Measurements from ENCODE around the gene KDM3A.

The KDM3A gene

DNA sequence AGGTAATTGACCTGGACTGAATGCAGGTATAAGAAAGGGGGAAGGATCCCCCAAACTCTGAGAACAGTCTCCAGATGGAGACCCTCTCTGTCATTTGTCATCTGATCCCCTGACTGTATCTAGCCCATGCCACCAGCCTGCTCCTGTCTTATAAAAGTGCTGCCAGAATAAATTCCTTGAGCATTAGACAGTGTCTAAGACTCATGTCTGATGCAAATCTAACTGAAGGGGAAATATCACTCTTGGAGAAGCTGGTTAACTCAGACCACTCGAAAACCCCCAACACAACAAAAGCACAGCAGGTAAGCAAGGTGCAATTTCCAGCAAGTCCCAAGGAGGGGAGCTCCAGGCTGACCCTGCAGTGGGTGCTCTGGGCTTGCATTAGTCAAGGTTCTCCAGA lies 40.9 kb upstream of the KDM3A start:
- no peak overlapping the region for H3K4me3 ChIP-seq (ENCODE audit: low read depth, low read length)
- TF ChIP-seq, protein P1, sequence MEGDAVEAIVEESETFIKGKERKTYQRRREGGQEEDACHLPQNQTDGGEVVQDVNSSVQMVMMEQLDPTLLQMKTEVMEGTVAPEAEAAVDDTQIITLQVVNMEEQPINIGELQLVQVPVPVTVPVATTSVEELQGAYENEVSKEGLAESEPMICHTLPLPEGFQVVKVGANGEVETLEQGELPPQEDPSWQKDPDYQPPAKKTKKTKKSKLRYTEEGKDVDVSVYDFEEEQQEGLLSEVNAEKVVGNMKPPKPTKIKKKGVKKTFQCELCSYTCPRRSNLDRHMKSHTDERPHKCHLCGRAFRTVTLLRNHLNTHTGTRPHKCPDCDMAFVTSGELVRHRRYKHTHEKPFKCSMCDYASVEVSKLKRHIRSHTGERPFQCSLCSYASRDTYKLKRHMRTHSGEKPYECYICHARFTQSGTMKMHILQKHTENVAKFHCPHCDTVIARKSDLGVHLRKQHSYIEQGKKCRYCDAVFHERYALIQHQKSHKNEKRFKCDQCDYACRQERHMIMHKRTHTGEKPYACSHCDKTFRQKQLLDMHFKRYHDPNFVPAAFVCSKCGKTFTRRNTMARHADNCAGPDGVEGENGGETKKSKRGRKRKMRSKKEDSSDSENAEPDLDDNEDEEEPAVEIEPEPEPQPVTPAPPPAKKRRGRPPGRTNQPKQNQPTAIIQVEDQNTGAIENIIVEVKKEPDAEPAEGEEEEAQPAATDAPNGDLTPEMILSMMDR (IDR thresholded peaks at IDR 0.05; ENCODE audit: low read depth, low read length) = no peak

- no peak overlapping the region for H3K4me3 ChIP-seq (ENCODE audit: low read depth, low read length)
- TF ChIP-seq, protein P1 (IDR thresholded peaks at IDR 0.05; ENCODE audit: low read depth, low read length) = no peak
Measured at GRCh38 chr2:86410581-86410980, 30.6 kb upstream of the KDM3A start.

GRCh38 chr2:86411396-86411795 lies 29.8 kb upstream of the KDM3A start:
- no peak overlapping the region for H3K4me3 ChIP-seq (ENCODE audit: low read depth, low read length)
- TF ChIP-seq, protein P1 (IDR thresholded peaks at IDR 0.05; ENCODE audit: low read depth, low read length) = no peak

DNA sequence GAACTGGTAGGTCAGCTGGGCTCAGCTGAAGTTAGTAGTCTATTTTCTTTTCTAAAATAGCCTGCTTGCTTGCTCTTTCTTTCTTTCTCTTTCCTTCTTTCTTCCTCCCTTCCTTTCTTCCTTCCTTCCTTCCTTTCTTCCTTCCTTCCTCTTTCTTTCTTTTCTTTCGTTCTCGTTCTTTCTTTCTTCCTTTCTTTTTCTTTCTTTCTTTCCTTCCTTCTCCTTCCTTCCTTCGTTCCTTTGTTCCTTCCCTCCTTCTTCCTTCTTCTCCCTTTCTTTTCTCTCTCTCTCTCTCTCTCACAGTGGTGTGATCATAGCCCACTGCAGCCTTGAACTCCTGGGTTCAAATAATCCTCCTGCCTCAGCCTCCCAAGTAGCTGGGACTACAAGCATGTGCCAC lies 29.2 kb upstream of the KDM3A start:
- no peak overlapping the region for H3K4me3 ChIP-seq (ENCODE audit: low read depth, low read length)
- TF ChIP-seq, protein P1 (IDR thresholded peaks at IDR 0.05; ENCODE audit: low read depth, low read length) = no peak

DNA sequence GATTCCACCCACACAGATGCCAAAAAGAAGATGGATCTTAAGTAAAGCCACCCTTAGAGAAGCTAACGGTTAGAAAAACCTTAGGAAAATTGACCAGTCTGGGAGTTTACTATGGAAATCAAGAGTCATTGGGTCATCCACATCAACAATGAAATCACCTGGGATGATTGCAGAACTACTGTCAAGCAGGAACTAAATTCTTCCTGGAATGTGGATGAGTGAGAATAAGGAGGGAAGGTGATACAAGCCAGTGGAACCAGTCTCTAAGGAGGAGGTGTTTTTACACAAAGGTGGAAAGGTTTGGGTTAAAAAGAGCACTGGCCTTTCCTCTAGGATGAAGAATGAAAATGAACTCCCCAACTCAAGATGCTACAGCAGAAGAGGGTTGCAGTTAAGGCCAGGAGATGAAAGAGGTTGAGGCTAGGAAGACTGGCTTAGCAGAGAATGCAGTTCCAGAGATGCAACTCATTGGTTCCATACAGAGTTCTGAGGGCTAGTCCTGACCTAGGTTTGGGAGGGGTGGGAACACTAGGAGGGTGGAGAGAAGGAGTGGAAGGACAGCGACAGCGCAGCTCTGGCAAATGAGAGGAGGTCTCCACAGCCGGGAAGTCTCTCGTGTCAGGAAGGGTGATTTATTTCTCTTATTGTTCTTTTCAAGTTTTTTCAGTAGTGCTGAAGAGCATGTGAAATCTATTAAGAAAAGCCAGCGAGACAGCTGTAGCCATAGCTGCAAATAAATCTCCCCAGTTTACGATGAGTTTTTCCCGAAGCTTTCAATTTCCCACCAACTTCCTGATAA lies 27.7 kb upstream of the KDM3A start:
- TF ChIP-seq, protein P1 (IDR thresholded peaks at IDR 0.05; ENCODE audit: low read depth, low read length) = no peak
- no peak overlapping the region for H3K4me3 ChIP-seq (ENCODE audit: low read depth, low read length)

DNA sequence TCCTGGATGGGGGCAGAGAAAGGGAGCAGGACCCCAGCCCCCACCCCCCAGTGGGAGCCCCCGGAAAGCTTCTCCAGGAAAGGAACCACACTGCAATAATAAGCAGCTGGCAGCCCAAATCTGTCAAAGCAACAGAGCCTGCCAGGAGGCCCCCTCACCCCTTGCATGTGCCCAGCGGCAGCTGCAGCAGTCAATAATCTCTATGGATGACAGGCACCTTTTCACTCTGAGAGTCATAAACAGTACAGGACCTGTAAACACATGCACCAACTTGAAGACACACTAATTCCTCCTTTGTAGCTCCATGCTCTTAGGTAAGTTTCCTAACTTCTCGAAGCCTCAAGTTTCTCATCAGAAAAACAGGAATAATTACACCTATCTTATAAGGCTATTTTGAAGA lies 26.2 kb upstream of the KDM3A start:
- TF ChIP-seq, protein P1 (IDR thresholded peaks at IDR 0.05; ENCODE audit: low read depth, low read length) = no peak

DNA sequence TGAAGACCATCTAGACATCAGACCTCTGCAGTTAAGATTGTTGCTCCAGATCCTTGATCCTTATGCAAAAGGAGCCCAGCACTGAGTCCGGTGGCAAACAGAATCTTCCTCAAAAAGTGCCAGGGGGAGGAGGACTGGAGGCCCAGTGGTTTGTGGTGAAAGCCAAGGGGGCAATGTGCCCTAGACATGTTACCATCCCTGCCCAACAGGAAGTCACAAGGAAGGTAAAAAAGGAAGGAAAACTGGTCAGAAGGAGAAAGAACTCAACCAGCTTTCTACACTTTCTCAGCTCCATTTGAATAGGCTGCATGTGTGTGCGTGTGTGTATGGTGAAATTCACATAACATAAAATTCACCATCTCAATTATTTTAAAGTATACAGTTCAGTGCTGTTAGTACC lies 25.0 kb upstream of the KDM3A start:
- TF ChIP-seq, protein P1 (IDR thresholded peaks at IDR 0.05; ENCODE audit: low read depth, low read length) = no peak
- H3K4me3 ChIP-seq (ENCODE audit: low read depth, low read length) = no peak overlapping the region

More for the DNA sequence above, 26.2 kb upstream of the KDM3A start:
- no peak overlapping the region for H3K4me3 ChIP-seq (ENCODE audit: low read depth, low read length)
